Loucy (cell line): ENCODE results near the gene GNG11.

Source experiments
- H2AFZ ChIP-seq: fragments of 200-600 bp; sonication (generic); 2 replicates; pipeline ENCODE4 v1.6.0; 2016; ENCODE audit warnings: antibody characterized with exemption, mild to moderate bottlenecking, low read length, moderate library complexity
- H3F3A ChIP-seq: fragments of 200-600 bp; 2 replicates; pipeline ENCODE4 v1.6.0; 2016; ENCODE audit warnings: antibody characterized with exemption, low read depth, mild to moderate bottlenecking
- H3K27me3 ChIP-seq: fragments of 200-600 bp; sonication (generic); 2 replicates; pipeline ENCODE4 v1.6.1; 2014; ENCODE audit warnings: low read length, mild to moderate bottlenecking; ENCODE audit not compliant: insufficient read depth, poor library complexity, severe bottlenecking
- H3K36me3 ChIP-seq: fragments of 200-600 bp; sonication (generic); 2 replicates; pipeline ENCODE4 v1.6.1; 2016; ENCODE audit warnings: low read length; ENCODE audit not compliant: insufficient read depth
- H3K4me1 ChIP-seq: fragments of 200-600 bp; sonication (generic); 2 replicates; pipeline ENCODE4 v1.5.1; 2014; ENCODE audit warnings: low read length, mild to moderate bottlenecking; ENCODE audit not compliant: insufficient read depth, poor library complexity, severe bottlenecking
- H3K4me2 ChIP-seq: fragments of 200-600 bp; sonication (generic); 2 replicates; pipeline ENCODE4 v1.6.0; 2014; ENCODE audit warnings: antibody characterized with exemption, low read length, low read depth, mild to moderate bottlenecking; ENCODE audit not compliant: poor library complexity, severe bottlenecking
- H3K4me3 ChIP-seq: fragments of 200-600 bp; sonication (generic); 2 replicates; pipeline ENCODE4 v1.5.1; 2014; ENCODE audit warnings: low read length, mild to moderate bottlenecking, mixed read lengths; ENCODE audit not compliant: poor library complexity, severe bottlenecking
- H3K79me2 ChIP-seq: fragments of 200-600 bp; sonication (generic); 2 replicates; pipeline ENCODE4 v1.6.1; 2014; ENCODE audit warnings: low read length; ENCODE audit not compliant: insufficient read depth
- H3K9ac ChIP-seq: fragments of 200-600 bp; sonication (generic); 2 replicates; pipeline ENCODE4 v1.6.0; 2014; ENCODE audit warnings: mild to moderate bottlenecking, low read depth, low read length, moderate library complexity; ENCODE audit not compliant: poor library complexity, severe bottlenecking
- H3K9me2 ChIP-seq: fragments of 200-600 bp; sonication (generic); replicated peaks from 2 replicates; pipeline ENCODE4 v1.6.1; 2016; ENCODE audit warnings: low read depth, low read length, mixed read lengths
- H3K9me3 ChIP-seq: fragments of 200-600 bp; sonication (generic); 2 replicates; pipeline ENCODE4 v1.6.1; 2014; ENCODE audit warnings: mild to moderate bottlenecking, antibody characterized with exemption, low read length, low read depth; ENCODE audit not compliant: insufficient read depth
- H4K20me1 ChIP-seq: fragments of 200-600 bp; sonication (generic); 2 replicates; pipeline ENCODE4 v1.6.0; 2014; ENCODE audit warnings: antibody characterized with exemption, low read length, mild to moderate bottlenecking; ENCODE audit not compliant: insufficient read depth, poor library complexity, severe bottlenecking
- CTCF ChIP-seq: fragments of 200-600 bp; sonication (generic); conservative IDR thresholded peaks from 2 replicates; pipeline ENCODE4 v1.5.1; 2014; ENCODE audit warnings: mild to moderate bottlenecking, antibody characterized with exemption, low read length
- EZH2phosphoT487 ChIP-seq: fragments of 200-600 bp; IDR thresholded peaks from 2 replicates; pipeline ENCODE4 v1.6.1; 2018; ENCODE audit warnings: antibody characterized with exemption, mild to moderate bottlenecking, moderate library complexity, borderline replicate concordance

Gene GNG11

GRCh38 chr7:93921607-93922566 is at the start of gene GNG11:
GNG11 (plus strand) TSS chr7:93921735; CDS start chr7:93922138, 403 bp downstream.
- Histone ChIP-seq H4K20me1 (no peaks in the 10 kb centered on the region), H3K4me2 (no peak within 1 kb of the TSS), H3K36me3 (no peaks in the 10 kb centered on the region), H3K4me1 (no peaks in the 10 kb centered on the region), H3K27me3 (no peaks in the 10 kb centered on the region), H3F3A (no peaks in the 10 kb centered on the region), H2AFZ (no peak within 1 kb of the TSS), H3K9me3 (no peaks in the 10 kb centered on the region), H3K9ac (no peak within 1 kb of the TSS), H3K4me3 (no peak within 1 kb of the TSS), H3K9me2 (no peaks in the 10 kb centered on the region), H3K79me2 (no peaks in the 10 kb centered on the region)
- TF ChIP-seq EZH2phosphoT487 (no peak), CTCF (no peak)

GRCh38 chr7:93873998-93874574 is 47.4 kb upstream of the GNG11 start:
- H3K9ac ChIP-seq = no peak overlapping the region
- no peaks in the 10 kb centered on the region for H3K4me1 ChIP-seq
- no peak for TF ChIP-seq CTCF
- no peak for TF ChIP-seq EZH2phosphoT487
- H3F3A ChIP-seq = no peaks in the 10 kb centered on the region
- H3K27me3 ChIP-seq = no peaks in the 10 kb centered on the region
- H2AFZ ChIP-seq = no peak overlapping the region
- no peaks in the 10 kb centered on the region for H3K79me2 ChIP-seq
- H3K9me2 ChIP-seq = no peaks in the 10 kb centered on the region
- no peaks in the 10 kb centered on the region for H3K36me3 ChIP-seq
- H3K4me3 ChIP-seq = no peak overlapping the region
- H3K4me2 ChIP-seq = no peak overlapping the region
- no peaks in the 10 kb centered on the region for H4K20me1 ChIP-seq
- H3K9me3 ChIP-seq = no peaks in the 10 kb centered on the region

- Histone ChIP-seq H3K27me3 (no peaks in the 10 kb centered on the region), H3K9ac (no peak overlapping the region), H3K79me2 (no peaks in the 10 kb centered on the region), H3K4me2 (no peak overlapping the region), H3K36me3 (no peaks in the 10 kb centered on the region), H3K4me3 (no peak overlapping the region), H2AFZ (no peak overlapping the region), H3F3A (no peaks in the 10 kb centered on the region), H3K9me2 (no peaks in the 10 kb centered on the region), H3K4me1 (no peaks in the 10 kb centered on the region), H3K9me3 (no peaks in the 10 kb centered on the region), H4K20me1 (no peaks in the 10 kb centered on the region)
- no peak for TF ChIP-seq EZH2phosphoT487
These were observed 43.8 kb upstream of the GNG11 start for GRCh38 chr7:93877742-93878141.
